Body of pancreas (tissue), 4 donors: ENCODE measurements around the gene C20orf202. TPM values are rescaled to one million over a fixed set of nuclear protein-coding genes. Genes with fewer than 3 reads are reported as not detected.

ENCODE experiments used
- ATAC-seq: fragments of 150-250 bp; one replicate; pipeline ENCODE4 v1.9.1; 2016
- DNase-seq, 4 donors: peaks; one replicate each; pipeline ENCODE4 v3.0.0-alpha.2; 2019
- H3K27ac ChIP-seq, 4 donors: fragments of 200-600 bp; sonication (generic); 1 replicate in 3 of 4; 2 replicates in 1 of 4; pipeline versions ENCODE4 v1.5.1 to v1.6.1; 2016 to 2019; ENCODE audit warnings: mild to moderate bottlenecking in 1 of 4, mixed read lengths in 1 of 4, moderate library complexity in 1 of 4
- H3K27me3 ChIP-seq, 2 donors: fragments of 200-600 bp; sonication (generic); one replicate each; pipeline ENCODE4 v1.6.0; 2016; ENCODE audit warnings: mild to moderate bottlenecking in 1 of 2
- H3K36me3 ChIP-seq, 2 donors: fragments of 200-600 bp; sonication (generic); replicated peaks in 1 of 2; 2 replicates each; pipeline ENCODE4 v1.5.1; 2016; ENCODE audit warnings: low read depth in 2 of 2; ENCODE audit not compliant: insufficient read depth in 1 of 2
- H3K4me1 ChIP-seq: fragments of 200-600 bp; sonication (generic); one replicate; pipeline ENCODE4 v1.6.0; 2016
- H3K4me3 ChIP-seq, 2 donors: fragments of 200-600 bp; sonication (generic); 1 replicate in 1 of 2; 2 replicates in 1 of 2; pipeline ENCODE4 v1.5.1; 2016 to 2019
- H3K9me3 ChIP-seq, 3 donors: fragments of 200-600 bp; sonication (generic); 1 replicate in 2 of 3; 2 replicates in 1 of 3; pipeline ENCODE4 v1.5.1; 2016
- POLR2A ChIP-seq, 3 donors: fragments of 450-650 bp; IDR thresholded peaks; one replicate each; pipeline ENCODE4 v1.6.1; 2016; ENCODE audit warnings: antibody characterized with exemption in 3 of 3, mild to moderate bottlenecking in 2 of 3
- WGBS, 2 donors: methylation state at CpG; one replicate each; pipeline ENCODE4 v1.1.5; 2017; 5-methylcytosine and 5-hydroxymethylcytosine counted together
- intact Hi-C: fragments of 100-400 bp; cut with DNase I; formaldehyde crosslinking; loops from one replicate; pipeline ENCODE4 v1.15.1; 2023
- total RNA-seq, 2 donors: library from RNA; depleted of rRNA; stranded (reverse); fragments of >200 nt; gene quantifications; one replicate each; pipeline ENCODE4 v1.1.0, GENCODE V29; 2016
- TF ChIP-seq, protein P1 (sequence below), 7 experiments: fragments of 450-650 bp in 4 of 7; fragments of 200-600 bp in 3 of 7; sonication (generic) in 3 of 7; IDR thresholded peaks; one replicate each; pipeline ENCODE4 v1.5.1; 2016 to 2019; ENCODE audit warnings: antibody characterized with exemption in 7 of 7

The C20orf202 gene
- total RNA-seq, 2 donors from 2014 or later, result not detected

DNA sequence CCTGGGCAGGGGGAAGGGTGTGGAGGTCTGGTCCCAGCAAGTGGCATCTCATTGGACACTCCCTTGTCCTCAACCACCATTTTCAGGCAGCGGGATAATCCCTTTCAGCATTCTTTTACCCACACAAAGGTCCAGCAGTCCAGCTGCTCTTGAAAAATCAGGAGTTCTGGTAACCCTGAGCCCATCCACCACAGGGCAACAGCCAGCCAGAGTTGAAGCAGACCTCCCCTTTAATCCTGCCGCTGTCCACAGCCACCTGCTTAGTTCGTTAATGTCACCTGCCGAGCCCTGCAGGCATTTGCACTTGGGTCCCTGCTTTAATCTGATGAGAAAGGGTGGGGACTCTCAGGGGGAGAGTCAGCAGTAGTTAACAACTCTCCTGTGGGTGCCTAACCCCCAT lies 29.6 kb upstream of the C20orf202 start:
- 76 to 87% methylated on average over 4 of the region's 4 CpGs for WGBS, 2 donors
- TF ChIP-seq, protein P1, sequence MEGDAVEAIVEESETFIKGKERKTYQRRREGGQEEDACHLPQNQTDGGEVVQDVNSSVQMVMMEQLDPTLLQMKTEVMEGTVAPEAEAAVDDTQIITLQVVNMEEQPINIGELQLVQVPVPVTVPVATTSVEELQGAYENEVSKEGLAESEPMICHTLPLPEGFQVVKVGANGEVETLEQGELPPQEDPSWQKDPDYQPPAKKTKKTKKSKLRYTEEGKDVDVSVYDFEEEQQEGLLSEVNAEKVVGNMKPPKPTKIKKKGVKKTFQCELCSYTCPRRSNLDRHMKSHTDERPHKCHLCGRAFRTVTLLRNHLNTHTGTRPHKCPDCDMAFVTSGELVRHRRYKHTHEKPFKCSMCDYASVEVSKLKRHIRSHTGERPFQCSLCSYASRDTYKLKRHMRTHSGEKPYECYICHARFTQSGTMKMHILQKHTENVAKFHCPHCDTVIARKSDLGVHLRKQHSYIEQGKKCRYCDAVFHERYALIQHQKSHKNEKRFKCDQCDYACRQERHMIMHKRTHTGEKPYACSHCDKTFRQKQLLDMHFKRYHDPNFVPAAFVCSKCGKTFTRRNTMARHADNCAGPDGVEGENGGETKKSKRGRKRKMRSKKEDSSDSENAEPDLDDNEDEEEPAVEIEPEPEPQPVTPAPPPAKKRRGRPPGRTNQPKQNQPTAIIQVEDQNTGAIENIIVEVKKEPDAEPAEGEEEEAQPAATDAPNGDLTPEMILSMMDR (IDR thresholded peaks at IDR 0.05), result no peak
- no peak for TF ChIP-seq POLR2A (IDR thresholded peaks at IDR 0.05)
- Histone ChIP-seq H3K4me1 (no peaks in the 10 kb centered on the region), H3K27ac (no peak overlapping the region), H3K36me3 (peaks cover 0 to 4% of the 10 kb centered on the region in 2 donors), H3K27me3 (no peaks in the 10 kb centered on the region), H3K9me3 (no peaks in the 10 kb centered on the region), H3K4me3 (no peak overlapping the region)
- intact Hi-C loops, result no loop called here
- no peak for DNase-seq
- ATAC-seq, result no peak

- Histone ChIP-seq H3K27ac (no peak overlapping the region), H3K4me1 (no peaks in the 10 kb centered on the region), H3K4me3 (no peak overlapping the region), H3K36me3 (peaks cover 0 to 2% of the 10 kb centered on the region in 2 donors), H3K9me3 (no peaks in the 10 kb centered on the region), H3K27me3 (no peaks in the 10 kb centered on the region)
- DNase-seq (no peak), ATAC-seq (no peak)
- 86 to 88% methylated on average over 8 of the region's 8 CpGs for WGBS, 2 donors
- intact Hi-C loops, result no loop called here
- no peak for TF ChIP-seq POLR2A (IDR thresholded peaks at IDR 0.05)
- TF ChIP-seq, protein P1 (IDR thresholded peaks at IDR 0.05), result no peak
Observed at GRCh38 chr20:1174787-1175186, 28.5 kb upstream of the C20orf202 start.

DNA sequence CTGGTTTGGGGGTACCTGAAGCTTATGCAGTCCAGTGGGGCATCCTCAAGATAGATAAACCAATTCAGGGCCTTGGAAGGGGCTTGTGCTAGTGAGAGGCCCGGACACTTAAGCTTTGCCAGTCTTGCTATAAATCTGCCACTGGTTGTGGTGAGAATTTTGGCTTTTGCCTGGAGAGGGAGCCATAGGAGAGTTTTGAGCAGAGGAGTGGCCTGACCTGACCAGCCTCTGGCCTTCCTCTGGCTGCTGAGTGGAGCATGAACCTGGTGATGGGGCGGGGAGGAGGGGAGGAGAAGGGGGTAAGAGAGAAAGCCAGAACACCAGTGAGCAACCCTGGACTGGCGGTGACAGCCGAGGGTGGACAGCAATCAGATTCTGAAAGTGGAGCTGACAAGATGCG lies 25.6 kb upstream of the C20orf202 start:
- Histone ChIP-seq H3K4me3 (no peak overlapping the region), H3K27ac (no peak overlapping the region), H3K27me3 (no peaks in the 10 kb centered on the region), H3K4me1 (no peaks in the 10 kb centered on the region), H3K36me3 (no peaks in the 10 kb centered on the region), H3K9me3 (no peaks in the 10 kb centered on the region)
- WGBS, 2 donors, result 87 to 91% methylated on average over 5 of the region's 5 CpGs
- ATAC-seq, result no peak
- DNase-seq, result no peak
- TF ChIP-seq, protein P1 (IDR thresholded peaks at IDR 0.05), result no peak
- no peak for TF ChIP-seq POLR2A (IDR thresholded peaks at IDR 0.05)
- intact Hi-C loops, result no loop called here

- intact Hi-C loops, result no loop called here
- Histone ChIP-seq H3K27me3 (no peaks in the 10 kb centered on the region), H3K4me1 (no peaks in the 10 kb centered on the region), H3K9me3 (no peaks in the 10 kb centered on the region), H3K27ac (no peak overlapping the region), H3K4me3 (no peak overlapping the region), H3K36me3 (no peaks in the 10 kb centered on the region)
- DNase-seq, result no peak
- ATAC-seq, result no peak
- WGBS, 2 donors, result 82 to 87% methylated on average over 3 of the region's 3 CpGs
- TF ChIP-seq POLR2A (IDR thresholded peaks at IDR 0.05), result no peak
- TF ChIP-seq, protein P1 (IDR thresholded peaks at IDR 0.05), result no peak
Observed at GRCh38 chr20:1178103-1178502, 25.2 kb upstream of the C20orf202 start.

DNA sequence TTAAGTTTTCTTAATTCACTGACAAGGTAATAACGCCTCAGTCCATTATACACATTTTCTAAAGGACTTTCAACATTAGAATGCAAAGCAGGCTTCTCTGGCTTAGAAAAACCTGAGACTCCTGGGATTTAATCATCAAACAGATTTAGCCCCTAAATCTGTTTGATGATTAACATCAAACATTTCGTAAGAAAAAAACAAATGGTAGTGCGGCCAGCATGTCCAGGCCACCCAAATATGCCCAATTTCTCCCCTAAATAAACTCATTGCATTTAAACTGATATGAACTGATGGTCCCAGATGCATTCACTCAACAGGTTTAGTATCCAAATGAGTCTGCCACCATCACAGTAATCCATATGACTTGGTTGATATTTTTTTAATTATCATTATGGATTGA lies 24.6 kb upstream of the C20orf202 start:
- 84 to 93% methylated on average over 3 of the region's 3 CpGs for WGBS, 2 donors
- intact Hi-C loops, result no loop called here
- no peak for DNase-seq

More for the DNA sequence above, 24.6 kb upstream of the C20orf202 start:
- Histone ChIP-seq H3K36me3 (no peaks in the 10 kb centered on the region), H3K4me3 (no peak overlapping the region), H3K9me3 (no peaks in the 10 kb centered on the region), H3K27me3 (no peaks in the 10 kb centered on the region), H3K4me1 (no peaks in the 10 kb centered on the region), H3K27ac (no peak overlapping the region)
- TF ChIP-seq, protein P1 (IDR thresholded peaks at IDR 0.05), result no peak
- no peak for TF ChIP-seq POLR2A (IDR thresholded peaks at IDR 0.05)
- ATAC-seq, result no peak
